ENCODE results near the gene MAN2B2. TPM values are rescaled to one million over a fixed set of nuclear protein-coding genes. Genes with fewer than 3 reads are reported as not detected.

The MAN2B2 gene
- polyA plus RNA-seq, 1 donor (not counting 4 experiments of a cell fraction or from before 2014, with no cell fraction given) = 7.4 TPM

DNA sequence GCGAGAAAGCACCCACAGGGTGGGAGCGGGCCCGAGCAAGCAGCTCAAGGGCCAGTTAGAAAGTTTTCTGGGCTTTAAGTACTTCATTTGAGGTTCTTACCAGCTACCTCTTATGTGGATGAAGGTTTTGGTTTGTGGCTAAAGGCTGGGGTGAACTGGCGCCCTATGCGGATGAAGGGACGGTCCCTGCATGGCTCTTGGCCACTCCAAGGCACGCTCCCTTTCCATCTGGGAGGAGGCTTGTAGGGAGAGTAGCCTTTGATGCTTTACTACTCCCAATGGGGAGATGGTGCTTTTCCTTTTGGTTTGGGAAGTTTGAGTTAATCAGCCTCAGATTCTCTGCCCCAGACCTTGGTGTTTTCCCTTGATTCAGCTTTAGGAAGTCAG is 83.2 kb downstream of the MAN2B2 start:
- FAIRE-seq (no peak), DNase-seq (ENCODE audit: low read depth, low spot score) (no peak)
- Histone ChIP-seq H3K4me3 (ENCODE audit: control insufficient read depth in 2 of 3, extremely low read depth in 1 of 3, insufficient read depth in 2 of 3, low read depth in 1 of 3, low read length in 3 of 3) (no peak overlapping the region), H3K9me1 (ENCODE audit: control insufficient read depth, extremely low read depth, insufficient read depth, low read length) (no peaks in the 10 kb centered on the region), H3K79me2 (ENCODE audit: control insufficient read depth, insufficient read depth, low read length) (no peaks in the 10 kb centered on the region), H3K4me1 (ENCODE audit: control insufficient read depth, extremely low read depth, insufficient read depth, low read length) (peaks cover 5% of the 10 kb centered on the region), H3K36me3 (ENCODE audit: control insufficient read depth in 2 of 2, extremely low read depth in 1 of 2, insufficient read depth in 2 of 2, low read length in 2 of 2) (no peaks in the 10 kb centered on the region), H3K4me2 (ENCODE audit: control insufficient read depth, extremely low read depth, insufficient read depth, low read depth, low read length) (no peak overlapping the region), H3K27me3 (ENCODE audit: control insufficient read depth, extremely low read depth, insufficient read depth, low read length) (peaks cover 4% of the 10 kb centered on the region), H2AFZ (ENCODE audit: control insufficient read depth, low read length) (peak overlapping the region; percentile 61), H3K27ac (ENCODE audit: control insufficient read depth, insufficient read depth, low read length) (no peak overlapping the region), H4K20me1 (ENCODE audit: control insufficient read depth, extremely low read depth, insufficient read depth, low read length) (no peaks in the 10 kb centered on the region), H3K9ac (ENCODE audit: control insufficient read depth, extremely low read depth, insufficient read depth, low read length) (no peak overlapping the region), H3K9me3 (ENCODE audit: control insufficient read depth, low read depth, low read length) (no peaks in the 10 kb centered on the region)
- dilution Hi-C loops (cut with MboI; ENCODE audit: extremely low pct_ligation_motif_present, low sequenced_read_pairs) = no loop called here
- no peak for TF ChIP-seq EZH2 (IDR thresholded peaks at IDR 0.05; ENCODE audit: low read length)
- TF ChIP-seq, protein P1, sequence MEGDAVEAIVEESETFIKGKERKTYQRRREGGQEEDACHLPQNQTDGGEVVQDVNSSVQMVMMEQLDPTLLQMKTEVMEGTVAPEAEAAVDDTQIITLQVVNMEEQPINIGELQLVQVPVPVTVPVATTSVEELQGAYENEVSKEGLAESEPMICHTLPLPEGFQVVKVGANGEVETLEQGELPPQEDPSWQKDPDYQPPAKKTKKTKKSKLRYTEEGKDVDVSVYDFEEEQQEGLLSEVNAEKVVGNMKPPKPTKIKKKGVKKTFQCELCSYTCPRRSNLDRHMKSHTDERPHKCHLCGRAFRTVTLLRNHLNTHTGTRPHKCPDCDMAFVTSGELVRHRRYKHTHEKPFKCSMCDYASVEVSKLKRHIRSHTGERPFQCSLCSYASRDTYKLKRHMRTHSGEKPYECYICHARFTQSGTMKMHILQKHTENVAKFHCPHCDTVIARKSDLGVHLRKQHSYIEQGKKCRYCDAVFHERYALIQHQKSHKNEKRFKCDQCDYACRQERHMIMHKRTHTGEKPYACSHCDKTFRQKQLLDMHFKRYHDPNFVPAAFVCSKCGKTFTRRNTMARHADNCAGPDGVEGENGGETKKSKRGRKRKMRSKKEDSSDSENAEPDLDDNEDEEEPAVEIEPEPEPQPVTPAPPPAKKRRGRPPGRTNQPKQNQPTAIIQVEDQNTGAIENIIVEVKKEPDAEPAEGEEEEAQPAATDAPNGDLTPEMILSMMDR (optimal IDR thresholded peaks at IDR 0.05 in 1 of 3, IDR thresholded peaks at IDR 0.05 in 1 of 3, conservative IDR thresholded peaks at IDR 0.05 in 1 of 3; ENCODE audit: extremely low read depth in 1 of 3, insufficient read depth in 2 of 3, low read length in 3 of 3) = no peak

DNA sequence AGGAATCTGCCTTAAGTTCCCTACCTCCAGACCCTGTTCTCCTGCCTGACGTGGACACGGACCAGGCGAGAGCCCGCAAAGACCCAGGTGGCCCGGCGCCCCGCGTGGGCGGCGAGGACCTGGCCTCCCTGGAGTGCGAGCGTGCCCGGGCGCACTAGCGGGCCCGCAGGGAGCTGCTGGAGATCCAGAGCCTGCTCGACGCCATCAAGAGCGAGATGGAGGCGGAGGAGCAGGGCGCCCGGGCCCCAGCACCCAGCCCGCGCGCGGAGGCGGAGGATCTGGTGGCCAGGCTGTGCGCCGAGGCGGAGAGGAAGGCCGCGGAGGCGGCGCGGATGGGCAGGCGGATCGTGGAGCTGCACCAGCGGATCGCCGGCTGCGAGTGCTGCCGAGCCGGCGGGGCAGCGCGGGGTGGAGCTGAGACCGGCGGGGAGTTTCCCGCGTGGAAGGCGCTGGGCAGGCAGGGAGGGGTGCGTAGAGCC is 83.6 kb downstream of the MAN2B2 start:
- Histone ChIP-seq H3K4me3 (ENCODE audit: control insufficient read depth in 2 of 3, extremely low read depth in 1 of 3, insufficient read depth in 2 of 3, low read depth in 1 of 3, low read length in 3 of 3) (peak overlapping the region; percentile 8 to 54 (median 51)), H3K9me1 (ENCODE audit: control insufficient read depth, extremely low read depth, insufficient read depth, low read length) (no peaks in the 10 kb centered on the region), H3K79me2 (ENCODE audit: control insufficient read depth, insufficient read depth, low read length) (no peaks in the 10 kb centered on the region), H3K27ac (ENCODE audit: control insufficient read depth, insufficient read depth, low read length) (no peak overlapping the region), H3K4me1 (ENCODE audit: control insufficient read depth, extremely low read depth, insufficient read depth, low read length) (peaks cover 5% of the 10 kb centered on the region), H3K4me2 (ENCODE audit: control insufficient read depth, extremely low read depth, insufficient read depth, low read depth, low read length) (peak overlapping the region; percentile 82), H4K20me1 (ENCODE audit: control insufficient read depth, extremely low read depth, insufficient read depth, low read length) (no peaks in the 10 kb centered on the region), H3K27me3 (ENCODE audit: control insufficient read depth, extremely low read depth, insufficient read depth, low read length) (peaks cover 8% of the 10 kb centered on the region), H3K9ac (ENCODE audit: control insufficient read depth, extremely low read depth, insufficient read depth, low read length) (no peak overlapping the region), H2AFZ (ENCODE audit: control insufficient read depth, low read length) (peak overlapping the region; percentile 61), H3K9me3 (ENCODE audit: control insufficient read depth, low read depth, low read length) (no peaks in the 10 kb centered on the region), H3K36me3 (ENCODE audit: control insufficient read depth in 2 of 2, extremely low read depth in 1 of 2, insufficient read depth in 2 of 2, low read length in 2 of 2) (no peaks in the 10 kb centered on the region)
- TF ChIP-seq, protein P1 (optimal IDR thresholded peaks at IDR 0.05 in 1 of 3, IDR thresholded peaks at IDR 0.05 in 1 of 3, conservative IDR thresholded peaks at IDR 0.05 in 1 of 3; ENCODE audit: extremely low read depth in 1 of 3, insufficient read depth in 2 of 3, low read length in 3 of 3) = no peak
- TF ChIP-seq EZH2 (IDR thresholded peaks at IDR 0.05; ENCODE audit: low read length) = no peak
- FAIRE-seq (no peak), DNase-seq (ENCODE audit: low read depth, low spot score) (no peak)
- dilution Hi-C loops (cut with MboI; ENCODE audit: extremely low pct_ligation_motif_present, low sequenced_read_pairs) = no loop called here
